MCF 10A (cell line): ENCODE results near the gene SH3BP4. TPM values are rescaled to one million over a fixed set of nuclear protein-coding genes. Genes with fewer than 3 reads are reported as not detected.
A peak's percentile ranks its signal among the peaks of the same experiment; 100 is the strongest.

Experiments used
- BruUV-seq: library from RNA; stranded (reverse); fragments of 400-500 nt; replicated peaks from 2 replicates; lab custom pipeline; 2021; lab: Mats Ljungman, UMichigan
- CTCF ChIA-PET: fragments of 300-600 bp; sonication (Branson Sonifier 250); formaldehyde crosslinking; extraction: SDS; loops from one replicate; lab custom pipeline; 2021; ENCODE audit warnings: antibody characterized with exemption, inconsistent platforms; lab: Yijun Ruan, JAX
- POLR2A ChIA-PET: fragments of 300-600, 350-650 bp; sonication (Branson Sonifier 250); formaldehyde crosslinking; extraction: SDS; loops from one replicate; lab custom pipeline; 2020; ENCODE audit warnings: antibody characterized with exemption, inconsistent platforms; lab: Yijun Ruan, JAX
- DNase-seq: peaks from one replicate; pipeline ENCODE4 v3.0.0-alpha.2; 2018; ENCODE audit not compliant: unreplicated experiment
- H3K27ac Mint-ChIP-seq: one replicate; pipeline ENCODE4 v1.8.0; 2022; ENCODE audit warnings: mild to moderate bottlenecking, low read depth, mixed read lengths; ENCODE audit not compliant: unreplicated experiment
- H3K27me3 Mint-ChIP-seq: one replicate; pipeline ENCODE4 v1.8.0; 2022; ENCODE audit warnings: mixed read lengths; ENCODE audit not compliant: insufficient read depth, unreplicated experiment
- H3K36me3 Mint-ChIP-seq: one replicate; pipeline ENCODE4 v1.8.0; 2022; ENCODE audit warnings: mild to moderate bottlenecking, moderate library complexity, mixed read lengths; ENCODE audit not compliant: insufficient read depth, unreplicated experiment
- H3K4me1 Mint-ChIP-seq: one replicate; pipeline ENCODE4 v1.8.0; 2022; ENCODE audit warnings: mixed read lengths; ENCODE audit not compliant: insufficient read depth, unreplicated experiment
- H3K4me3 Mint-ChIP-seq: one replicate; pipeline ENCODE4 v1.8.0; 2022; ENCODE audit warnings: mild to moderate bottlenecking, moderate library complexity, mixed read lengths; ENCODE audit not compliant: unreplicated experiment
- H3K9me3 Mint-ChIP-seq: one replicate; pipeline ENCODE4 v1.8.0; 2022; ENCODE audit warnings: mixed read lengths; ENCODE audit not compliant: unreplicated experiment
- intact Hi-C: fragments of 100-400 bp; cut with micrococcal nuclease; formaldehyde crosslinking; loops from 2 replicates; pipeline ENCODE4 v1.14.1; 2022
- total RNA-seq: library from RNA; stranded (reverse); gene quantifications from 2 replicates; pipeline ENCODE4 v1.2.3, GENCODE V29; 2022
- TF ChIP-seq, protein P1 (sequence below): fragments of 200-600 bp; IDR thresholded peaks from one replicate; pipeline ENCODE4 v1.8.0; 2022; ENCODE audit warnings: antibody characterized with exemption, mild to moderate bottlenecking; ENCODE audit not compliant: unreplicated experiment

Gene SH3BP4
- total RNA-seq, 1 experiment from 2014 or later: 59.7 TPM

DNA sequence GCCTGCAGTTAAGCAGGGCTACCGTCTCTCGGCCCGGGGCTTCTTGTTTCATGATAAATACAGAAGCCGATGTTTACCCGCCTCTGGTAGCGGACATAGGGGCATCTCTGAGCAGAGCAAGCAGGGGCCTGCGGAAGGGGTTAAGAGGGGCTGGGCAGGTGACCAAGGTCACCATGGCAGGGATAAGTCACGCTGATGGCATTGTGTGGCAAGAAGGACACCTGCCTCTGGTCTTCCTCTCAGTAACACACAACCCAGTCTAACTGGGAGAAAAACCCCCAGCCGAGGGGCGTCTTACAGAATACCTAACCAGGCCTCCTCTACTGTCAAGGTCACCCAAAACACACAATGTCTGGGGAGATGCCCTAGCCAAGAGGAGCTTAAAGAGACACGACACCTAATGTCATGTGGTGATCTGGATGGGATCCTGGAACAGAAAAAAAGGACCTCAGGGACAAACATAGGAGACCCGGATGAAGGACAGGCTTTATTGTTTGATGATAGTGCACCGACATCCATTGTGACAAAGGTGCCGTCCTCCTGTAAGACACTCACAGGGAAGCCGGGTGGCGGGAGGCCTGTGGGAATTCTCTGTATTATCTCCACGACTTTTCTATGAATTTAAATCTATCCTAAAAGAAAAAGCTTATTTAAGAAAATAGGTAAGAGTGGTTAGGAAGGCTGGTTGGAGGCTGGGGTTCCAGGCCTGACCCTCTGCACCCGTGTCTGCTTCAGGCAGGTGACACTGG, 24.8 kb downstream of the SH3BP4 start:
- TF ChIP-seq, protein P1, sequence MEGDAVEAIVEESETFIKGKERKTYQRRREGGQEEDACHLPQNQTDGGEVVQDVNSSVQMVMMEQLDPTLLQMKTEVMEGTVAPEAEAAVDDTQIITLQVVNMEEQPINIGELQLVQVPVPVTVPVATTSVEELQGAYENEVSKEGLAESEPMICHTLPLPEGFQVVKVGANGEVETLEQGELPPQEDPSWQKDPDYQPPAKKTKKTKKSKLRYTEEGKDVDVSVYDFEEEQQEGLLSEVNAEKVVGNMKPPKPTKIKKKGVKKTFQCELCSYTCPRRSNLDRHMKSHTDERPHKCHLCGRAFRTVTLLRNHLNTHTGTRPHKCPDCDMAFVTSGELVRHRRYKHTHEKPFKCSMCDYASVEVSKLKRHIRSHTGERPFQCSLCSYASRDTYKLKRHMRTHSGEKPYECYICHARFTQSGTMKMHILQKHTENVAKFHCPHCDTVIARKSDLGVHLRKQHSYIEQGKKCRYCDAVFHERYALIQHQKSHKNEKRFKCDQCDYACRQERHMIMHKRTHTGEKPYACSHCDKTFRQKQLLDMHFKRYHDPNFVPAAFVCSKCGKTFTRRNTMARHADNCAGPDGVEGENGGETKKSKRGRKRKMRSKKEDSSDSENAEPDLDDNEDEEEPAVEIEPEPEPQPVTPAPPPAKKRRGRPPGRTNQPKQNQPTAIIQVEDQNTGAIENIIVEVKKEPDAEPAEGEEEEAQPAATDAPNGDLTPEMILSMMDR: no peak
- no peaks in the 10 kb centered on the region for H3K9me3 Mint-ChIP-seq
- peaks cover 4% of the 10 kb centered on the region for H3K36me3 Mint-ChIP-seq
- ChIA-PET POLR2A (interaction anchor here (0.6 to 6.4 kb wide), 4 partner anchors 12 to 51 kb away, joined by 3 to 56 read pairs (median 6); no protein-coding TSS in a partner anchor), CTCF (interaction anchor here (0.7 kb wide), 1 partner anchor 53 kb away, joined by 3 read pairs; no protein-coding TSS in a partner anchor)
- no peaks in the 10 kb centered on the region for H3K27me3 Mint-ChIP-seq
- no peak for DNase-seq
- peaks cover 36% of the 10 kb centered on the region for H3K4me1 Mint-ChIP-seq
- BruUV-seq: no TSS peak
- intact Hi-C loops: no loop called here
- no peak overlapping the region for H3K27ac Mint-ChIP-seq
- no peak overlapping the region for H3K4me3 Mint-ChIP-seq

DNA sequence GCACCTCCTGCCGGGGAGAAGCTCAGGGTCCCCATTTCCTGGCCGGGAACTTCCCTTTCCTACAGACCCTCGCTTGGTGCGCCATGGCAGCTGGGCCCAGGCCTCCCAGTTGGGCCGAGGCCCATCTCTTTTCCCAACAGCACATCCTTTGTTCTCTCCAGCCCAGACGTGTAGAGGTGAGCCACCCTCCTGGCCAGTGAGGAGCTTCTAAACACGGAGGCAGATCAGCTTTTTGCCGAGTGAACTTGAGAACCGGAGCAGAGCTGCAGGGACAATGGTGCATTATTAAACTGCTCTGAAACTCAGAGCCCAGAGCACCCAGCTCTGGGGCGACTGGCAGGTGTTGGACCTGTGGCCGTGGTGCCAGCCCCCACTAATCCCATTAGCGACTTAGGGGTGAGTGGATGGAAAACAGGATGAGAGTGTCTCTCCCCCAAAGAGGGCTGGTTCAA, 25.4 kb downstream of the SH3BP4 start:
- CTCF ChIA-PET: interaction anchor here (0.7 kb wide), 1 partner anchor 52 kb away, joined by 3 read pairs; no protein-coding TSS in a partner anchor
- BruUV-seq: no TSS peak
- Mint-ChIP-seq H3K4me3 (no peak overlapping the region), H3K4me1 (peaks cover 42% of the 10 kb centered on the region), H3K27me3 (no peaks in the 10 kb centered on the region), H3K27ac (no peak overlapping the region), H3K9me3 (no peaks in the 10 kb centered on the region), H3K36me3 (peaks cover 4% of the 10 kb centered on the region)
- TF ChIP-seq, protein P1: no peak
- no peak for DNase-seq
- intact Hi-C loops: no loop called here
- POLR2A ChIA-PET: interaction anchor here (0.6 to 6.4 kb wide), 4 partner anchors 12 to 50 kb away, joined by 3 to 56 read pairs (median 6); no protein-coding TSS in a partner anchor

DNA sequence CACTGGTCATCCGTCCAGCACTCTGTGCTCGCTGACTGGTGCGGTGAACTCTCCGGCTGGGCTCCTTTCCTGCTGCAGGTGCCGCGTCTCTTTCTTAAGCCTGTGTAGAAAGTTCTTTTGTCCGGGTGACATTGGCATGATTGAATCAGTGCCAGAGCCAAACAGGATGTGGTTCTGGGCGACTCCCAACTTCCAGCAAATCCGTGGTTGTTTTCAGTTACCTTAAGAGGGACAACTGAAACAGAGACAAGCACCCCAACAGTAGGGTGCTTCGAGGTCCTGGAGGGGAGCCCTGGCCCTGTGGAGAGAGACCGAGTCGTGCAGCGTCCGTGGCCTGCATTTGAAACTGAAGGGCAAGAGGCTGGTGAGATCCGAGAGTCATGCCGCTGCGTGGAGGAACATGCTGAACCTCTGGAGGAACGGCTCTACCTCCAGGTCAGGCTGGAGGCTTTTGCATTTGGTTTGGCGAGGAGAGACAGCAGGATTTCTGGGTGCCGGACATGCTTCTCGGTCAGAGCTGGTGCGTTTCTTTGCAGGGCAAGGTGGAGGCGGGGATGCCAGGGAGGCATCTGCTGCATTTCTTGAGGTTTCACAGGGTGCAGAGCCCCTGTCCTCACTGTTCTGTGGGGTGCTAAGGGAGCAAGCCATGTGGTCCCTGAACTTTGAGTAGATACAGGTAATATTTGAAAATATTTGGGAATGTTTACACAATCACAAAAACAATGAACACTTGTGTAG, 26.8 kb downstream of the SH3BP4 start:
- Mint-ChIP-seq H3K36me3 (peaks cover 15% of the 10 kb centered on the region), H3K27me3 (no peaks in the 10 kb centered on the region), H3K9me3 (no peaks in the 10 kb centered on the region), H3K27ac (peak overlapping the region; percentile 77), H3K4me1 (peaks cover 45% of the 10 kb centered on the region), H3K4me3 (peak overlapping the region; percentile 67)
- ChIA-PET CTCF (no interaction called here), POLR2A (interaction anchor here (0.9 to 6.4 kb wide), 4 partner anchors 10 to 51 kb away, joined by 3 to 56 read pairs (median 6); no protein-coding TSS in a partner anchor)
- TF ChIP-seq, protein P1: no peak
- intact Hi-C loops: no loop called here
- DNase-seq: peak; percentile 83
- no TSS peak for BruUV-seq
